Fibroblast of lung (primary cell): ENCODE data around the gene RUNDC3A. TPM values are rescaled to one million over a fixed set of nuclear protein-coding genes. Genes with fewer than 3 reads are reported as not detected.

ENCODE experiments used
- DNase-seq, 2 donors: peaks; one replicate each; pipeline versions ENCODE4 v3.0.0 to v3.0.0-alpha.2; 2010; ENCODE audit warnings: low read depth in 2 of 2
- H2AFZ ChIP-seq: 2 replicates; pipeline ENCODE4 v1.5.1; 2012; ENCODE audit warnings: low read length, control low read depth, inconsistent platforms
- H3K27ac ChIP-seq: 2 replicates; pipeline ENCODE4 v1.5.1; 2011; ENCODE audit warnings: low read length, control low read depth; ENCODE audit not compliant: insufficient read depth
- H3K27me3 ChIP-seq: 2 replicates; pipeline ENCODE4 v1.5.1; 2011; ENCODE audit warnings: mild to moderate bottlenecking, low read length; ENCODE audit not compliant: control insufficient read depth, insufficient read depth
- H3K36me3 ChIP-seq: 2 replicates; pipeline ENCODE4 v1.5.1; 2011; ENCODE audit warnings: low read length; ENCODE audit not compliant: control insufficient read depth, insufficient read depth
- H3K4me1 ChIP-seq: 2 replicates; pipeline ENCODE4 v1.5.1; 2011; ENCODE audit warnings: low read length; ENCODE audit not compliant: control insufficient read depth, insufficient read depth; ENCODE audit errors: extremely low read depth
- H3K4me2 ChIP-seq: 2 replicates; pipeline ENCODE4 v1.5.1; 2011; ENCODE audit warnings: low read length, control low read depth; ENCODE audit not compliant: insufficient read depth; ENCODE audit errors: extremely low read depth
- H3K4me3 ChIP-seq, 4 experiments: fragments of 200-600 bp in 1 of 4; sonication (generic) in 1 of 4; replicated peaks in 1 of 4; 2 replicates each; pipeline ENCODE4 v1.5.1; 2011 to 2016; ENCODE audit warnings: low read length in 4 of 4, low read depth in 3 of 4, mild to moderate bottlenecking in 3 of 4, control low read depth in 2 of 4, inconsistent platforms in 1 of 4, mixed read lengths in 1 of 4; ENCODE audit not compliant: insufficient read depth in 1 of 4; ENCODE audit errors: control extremely low read depth in 1 of 4
- H3K79me2 ChIP-seq: 2 replicates; pipeline ENCODE4 v1.5.1; 2012; ENCODE audit warnings: mild to moderate bottlenecking, low read length, inconsistent platforms; ENCODE audit not compliant: control insufficient read depth, insufficient read depth
- H3K9ac ChIP-seq: 2 replicates; pipeline ENCODE4 v1.5.1; 2011; ENCODE audit warnings: mild to moderate bottlenecking, low read length, control low read depth; ENCODE audit not compliant: insufficient read depth
- H3K9me3 ChIP-seq: 2 replicates; pipeline ENCODE4 v1.5.1; 2012; ENCODE audit warnings: low read depth, low read length; ENCODE audit not compliant: control insufficient read depth, insufficient read depth
- H4K20me1 ChIP-seq: 2 replicates; pipeline ENCODE4 v1.5.1; 2011; ENCODE audit warnings: low read length; ENCODE audit not compliant: control insufficient read depth, insufficient read depth; ENCODE audit errors: extremely low read depth
- EZH2 ChIP-seq: IDR thresholded peaks from 2 replicates; pipeline ENCODE4 v1.5.1; 2012; ENCODE audit warnings: low read length, control low read depth, mild to moderate bottlenecking; ENCODE audit errors: missing control alignments
- polyA plus RNA-seq, 2 donors: library from polyadenylated mRNA; depleted of rRNA in 1 of 2; stranded (reverse) in 1 of 2; unstranded in 1 of 2; fragments of >200 nt; gene quantifications; 2 replicates each; pipeline ENCODE4 v1.2.1, GENCODE V29; 2011 to 2012; ENCODE audit warnings: missing spikeins in 1 of 2
- total RNA-seq: library from RNA; depleted of rRNA; stranded (reverse); fragments of >200 nt; gene quantifications from 2 replicates; pipeline ENCODE4 v1.2.1, GENCODE V29; 2014
- TF ChIP-seq, protein P1 (sequence below), 2 donors: IDR thresholded peaks in 1 of 2; conservative IDR thresholded peaks in 1 of 2; 1 replicate in 1 of 2; 2 replicates in 1 of 2; pipeline ENCODE4 v1.5.1; 2011 to 2012; ENCODE audit warnings: low read length in 2 of 2, control low read depth in 1 of 2, inconsistent platforms in 1 of 2, low read depth in 1 of 2, mild to moderate bottlenecking in 1 of 2

Gene RUNDC3A
- total and polyA plus RNA-seq, 2 donors (not counting 1 experiment from before 2014, with no cell fraction given): not detected

DNA sequence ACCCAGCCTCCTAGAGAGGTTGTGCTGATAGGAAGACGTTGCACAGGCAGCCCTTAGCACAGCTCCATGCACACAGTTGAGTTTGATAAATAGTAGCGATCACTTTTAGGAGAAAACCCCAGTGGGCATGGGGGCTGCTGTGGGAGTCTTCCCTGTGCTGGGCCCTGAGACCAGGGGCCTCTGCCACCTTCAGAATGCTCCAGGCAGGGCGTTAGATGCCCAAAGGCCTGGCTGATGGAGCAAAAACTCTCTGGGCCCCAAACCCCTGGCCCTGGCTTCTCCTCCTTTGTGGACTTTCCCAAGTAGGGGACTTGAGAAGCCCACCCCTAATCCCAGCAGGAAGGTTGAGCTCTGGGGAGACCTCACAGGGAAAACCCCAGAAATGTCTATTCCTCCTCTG lies 26.1 kb upstream of the RUNDC3A start:
- H3K27me3 ChIP-seq: no peaks in the 10 kb centered on the region
- H3K4me2 ChIP-seq: no peak overlapping the region
- TF ChIP-seq, protein P1, sequence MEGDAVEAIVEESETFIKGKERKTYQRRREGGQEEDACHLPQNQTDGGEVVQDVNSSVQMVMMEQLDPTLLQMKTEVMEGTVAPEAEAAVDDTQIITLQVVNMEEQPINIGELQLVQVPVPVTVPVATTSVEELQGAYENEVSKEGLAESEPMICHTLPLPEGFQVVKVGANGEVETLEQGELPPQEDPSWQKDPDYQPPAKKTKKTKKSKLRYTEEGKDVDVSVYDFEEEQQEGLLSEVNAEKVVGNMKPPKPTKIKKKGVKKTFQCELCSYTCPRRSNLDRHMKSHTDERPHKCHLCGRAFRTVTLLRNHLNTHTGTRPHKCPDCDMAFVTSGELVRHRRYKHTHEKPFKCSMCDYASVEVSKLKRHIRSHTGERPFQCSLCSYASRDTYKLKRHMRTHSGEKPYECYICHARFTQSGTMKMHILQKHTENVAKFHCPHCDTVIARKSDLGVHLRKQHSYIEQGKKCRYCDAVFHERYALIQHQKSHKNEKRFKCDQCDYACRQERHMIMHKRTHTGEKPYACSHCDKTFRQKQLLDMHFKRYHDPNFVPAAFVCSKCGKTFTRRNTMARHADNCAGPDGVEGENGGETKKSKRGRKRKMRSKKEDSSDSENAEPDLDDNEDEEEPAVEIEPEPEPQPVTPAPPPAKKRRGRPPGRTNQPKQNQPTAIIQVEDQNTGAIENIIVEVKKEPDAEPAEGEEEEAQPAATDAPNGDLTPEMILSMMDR (conservative IDR thresholded peaks at IDR 0.05 in 1 of 2, IDR thresholded peaks at IDR 0.05 in 1 of 2; ENCODE audit: low read depth in 1 of 2, low read length in 2 of 2): no peak
- TF ChIP-seq EZH2: no peak
- no peak overlapping the region for H3K4me3 ChIP-seq
- H3K9ac ChIP-seq: no peak overlapping the region
- H3K4me1 ChIP-seq: peaks cover 3% of the 10 kb centered on the region
- no peaks in the 10 kb centered on the region for H4K20me1 ChIP-seq
- no peaks in the 10 kb centered on the region for H3K9me3 ChIP-seq
- no peaks in the 10 kb centered on the region for H3K36me3 ChIP-seq
- H2AFZ ChIP-seq: no peak overlapping the region
- no peaks in the 10 kb centered on the region for H3K79me2 ChIP-seq
- DNase-seq: no peak
- no peak overlapping the region for H3K27ac ChIP-seq

DNA sequence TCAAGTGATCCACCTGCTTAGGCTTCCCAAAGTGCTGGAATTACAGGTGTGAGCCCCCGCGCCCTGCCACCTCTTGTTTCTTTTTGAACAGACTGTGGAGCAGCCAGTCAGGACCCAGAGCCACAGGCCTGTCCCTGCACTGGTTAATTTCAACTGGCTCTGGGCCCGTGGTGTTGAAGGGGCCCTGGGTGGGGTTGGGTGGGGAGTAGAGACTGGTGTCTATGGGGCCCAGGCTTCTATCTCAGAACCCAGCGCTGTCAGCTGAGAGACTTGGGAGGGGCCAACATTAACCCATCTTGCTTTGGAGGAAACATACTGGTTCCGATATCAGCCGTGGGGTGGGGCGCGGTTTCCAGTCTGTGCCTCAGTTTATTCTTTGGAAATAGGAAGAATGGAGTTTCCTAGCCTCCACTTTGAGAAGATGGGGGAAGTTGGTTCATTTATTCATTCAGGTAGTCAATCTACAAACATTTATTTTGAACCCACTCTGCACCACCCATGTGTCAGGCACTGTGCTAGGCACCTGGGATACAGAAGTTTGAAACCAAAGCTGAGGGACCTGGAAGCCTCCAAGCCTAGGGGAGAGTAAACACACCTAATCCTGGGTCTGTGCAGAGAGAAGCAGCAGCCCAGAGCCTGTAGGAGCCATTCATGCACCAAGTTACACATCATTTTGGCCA lies 24.9 kb upstream of the RUNDC3A start:
- TF ChIP-seq, protein P1 (conservative IDR thresholded peaks at IDR 0.05 in 1 of 2, IDR thresholded peaks at IDR 0.05 in 1 of 2; ENCODE audit: low read depth in 1 of 2, low read length in 2 of 2): no peak
- TF ChIP-seq EZH2: no peak
- Histone ChIP-seq H3K79me2 (no peaks in the 10 kb centered on the region), H3K4me3 (no peak overlapping the region), H3K4me1 (peaks cover 3% of the 10 kb centered on the region), H3K27me3 (no peaks in the 10 kb centered on the region), H3K36me3 (no peaks in the 10 kb centered on the region), H3K9me3 (no peaks in the 10 kb centered on the region), H4K20me1 (no peaks in the 10 kb centered on the region), H3K4me2 (no peak overlapping the region), H3K27ac (no peak overlapping the region), H3K9ac (no peak overlapping the region), H2AFZ (no peak overlapping the region)
- no peak for DNase-seq

DNA sequence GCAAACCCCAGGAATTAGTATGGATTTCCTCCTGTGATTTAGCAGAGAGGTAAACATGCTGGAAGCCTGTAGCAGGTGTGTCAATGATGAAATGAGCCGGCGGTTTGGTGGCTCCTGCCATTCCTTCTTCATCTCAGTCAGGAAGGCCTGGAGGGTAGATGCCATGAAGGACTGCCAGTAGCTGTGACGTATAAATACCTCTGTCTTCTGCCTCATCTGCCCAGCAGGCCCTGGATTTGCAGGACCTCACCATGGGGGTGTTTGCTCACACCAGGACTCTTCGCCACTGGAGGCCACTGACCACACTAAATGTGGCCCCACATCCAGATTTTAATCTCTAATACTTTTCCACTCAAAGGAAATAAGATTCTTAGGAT lies 24.4 kb upstream of the RUNDC3A start:
- Histone ChIP-seq H3K27me3 (no peaks in the 10 kb centered on the region), H4K20me1 (no peaks in the 10 kb centered on the region), H3K79me2 (no peaks in the 10 kb centered on the region), H3K27ac (no peak overlapping the region), H3K9ac (no peak overlapping the region), H2AFZ (no peak overlapping the region), H3K4me3 (no peak overlapping the region), H3K4me1 (peaks cover 3% of the 10 kb centered on the region), H3K4me2 (no peak overlapping the region), H3K36me3 (no peaks in the 10 kb centered on the region), H3K9me3 (no peaks in the 10 kb centered on the region)
- no peak for TF ChIP-seq EZH2
- TF ChIP-seq, protein P1 (conservative IDR thresholded peaks at IDR 0.05 in 1 of 2, IDR thresholded peaks at IDR 0.05 in 1 of 2; ENCODE audit: low read depth in 1 of 2, low read length in 2 of 2): no peak
- no peak for DNase-seq
